Stimulated activated CD4-positive, alpha-beta T cell treated with anti-CD3 and anti-CD28 coated beads, Interleukin-1b, Interleukin-23, amount 100 ng/mL, for 4 hours (primary cell): ENCODE results near the gene ZNF597.

Experiments used
- DNase-seq, 2 donors: peaks; one replicate each; pipeline ENCODE4 v3.0.0-alpha.2; 2020; ENCODE audit warnings: low read depth in 2 of 2

Gene ZNF597

GRCh38 chr16:3443108-3444031 is at the start of gene ZNF597, which contains the start of gene NAA60:
Gene ZNF597 (minus strand): TSS chr16:3443504. CDS start chr16:3443153, 351 bp downstream.
Gene NAA60 (plus strand): TSS chr16:3443680. CDS start chr16:3476228, 32,548 bp downstream.
- DNase-seq = peak; percentile 54 to 58

- DNase-seq = no peak
These were observed 49.1 kb upstream of the ZNF597 start for GRCh38 chr16:3492356-3492755.

DNA sequence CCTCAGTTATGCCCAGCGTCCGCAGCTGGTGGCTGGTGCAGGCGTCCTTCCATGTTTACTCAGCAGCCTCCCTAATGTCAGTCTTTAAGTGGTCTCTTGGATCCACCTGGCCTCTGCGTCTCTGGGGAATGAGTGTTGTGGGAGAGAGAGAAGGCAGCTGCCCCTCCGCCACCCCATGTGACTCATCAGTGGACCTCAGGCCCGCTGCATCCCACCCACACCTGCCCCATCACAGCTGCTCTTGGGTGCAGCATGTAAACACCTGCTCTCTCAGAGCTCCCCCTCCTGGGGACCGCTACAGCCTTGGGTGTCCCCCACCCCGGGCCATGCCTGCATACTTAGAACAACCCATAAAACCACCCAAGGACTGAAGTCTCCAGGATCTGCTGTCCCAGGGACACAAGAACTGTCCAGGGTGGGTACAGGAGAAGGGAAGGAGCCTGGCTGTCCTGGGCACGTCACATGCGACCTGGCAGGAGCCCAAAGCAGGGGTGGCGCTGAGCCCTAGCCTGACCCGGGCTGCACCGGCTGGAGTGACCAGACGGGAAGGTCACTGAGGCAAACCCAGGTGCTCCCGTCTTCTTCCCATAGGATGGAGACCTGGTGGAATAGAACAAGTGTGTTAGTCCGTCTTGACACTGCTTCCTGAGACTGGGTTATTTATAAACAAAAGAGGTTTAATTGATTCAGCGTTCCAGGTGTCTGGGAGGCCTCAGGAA is 47.8 kb upstream of the ZNF597 start:
- no peak for DNase-seq

DNA sequence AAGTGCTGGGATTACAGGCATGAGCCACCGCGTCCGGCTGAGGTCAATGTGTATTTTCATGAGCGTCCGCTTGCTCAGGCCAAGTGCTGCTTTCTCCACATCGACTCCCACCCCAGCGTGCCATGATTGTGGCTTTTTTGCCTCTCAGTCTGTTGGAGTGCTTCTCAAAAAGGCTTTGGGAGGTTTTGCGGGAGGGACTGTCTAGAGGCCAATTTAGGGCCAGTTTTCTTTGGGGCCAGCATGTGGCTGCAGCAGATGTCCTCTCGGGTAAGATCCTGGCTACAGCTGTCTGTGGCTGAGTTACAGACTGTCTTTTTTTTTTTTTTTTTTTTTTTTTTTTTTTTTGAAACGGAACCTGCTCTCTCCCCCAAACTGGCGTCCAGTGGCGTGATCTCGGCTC is 45.5 kb upstream of the ZNF597 start:
- no peak for DNase-seq

DNA sequence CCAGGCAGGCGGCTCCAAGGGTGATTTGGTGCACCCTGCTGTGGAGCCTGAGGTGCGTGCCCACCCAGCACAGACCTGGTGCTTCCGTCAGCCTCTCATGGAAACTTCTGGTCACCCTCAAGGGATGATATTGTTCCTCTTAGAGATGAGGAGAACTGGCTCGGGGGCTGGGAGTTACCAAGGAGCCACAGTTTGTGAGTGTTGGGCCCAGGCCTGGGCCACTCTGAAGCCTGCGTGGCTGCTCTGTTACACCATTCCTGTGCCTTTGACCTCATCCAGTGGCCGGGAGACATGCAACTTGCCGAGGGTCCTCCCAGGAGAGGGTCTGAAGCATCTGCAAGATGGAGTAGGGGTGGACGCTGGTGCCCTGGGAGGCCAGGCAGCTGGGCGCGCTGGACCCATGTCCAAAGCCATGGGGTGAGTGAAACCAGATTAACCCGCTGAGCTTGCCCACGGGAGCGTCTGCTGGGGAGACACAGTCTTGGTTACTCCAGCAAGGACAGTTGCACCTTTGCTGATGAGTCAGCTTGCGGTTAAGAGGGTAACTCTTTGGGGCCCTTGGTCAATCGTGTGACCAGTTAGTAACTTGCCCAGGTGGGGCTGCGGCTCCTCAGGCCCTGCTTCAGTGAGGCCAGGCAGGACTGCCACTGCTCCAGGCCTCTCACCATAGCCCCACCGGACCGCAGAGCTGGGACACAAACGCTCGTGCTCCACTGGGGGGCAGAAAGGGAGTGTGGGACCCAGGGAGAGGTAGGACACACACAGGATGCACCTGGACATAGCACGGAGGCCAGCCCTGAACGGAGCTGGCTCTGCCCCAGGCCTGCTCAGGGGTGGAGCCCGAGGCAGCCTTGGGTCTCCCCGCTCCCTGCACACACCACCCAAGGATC is 44.5 kb upstream of the ZNF597 start:
- DNase-seq = no peak

DNA sequence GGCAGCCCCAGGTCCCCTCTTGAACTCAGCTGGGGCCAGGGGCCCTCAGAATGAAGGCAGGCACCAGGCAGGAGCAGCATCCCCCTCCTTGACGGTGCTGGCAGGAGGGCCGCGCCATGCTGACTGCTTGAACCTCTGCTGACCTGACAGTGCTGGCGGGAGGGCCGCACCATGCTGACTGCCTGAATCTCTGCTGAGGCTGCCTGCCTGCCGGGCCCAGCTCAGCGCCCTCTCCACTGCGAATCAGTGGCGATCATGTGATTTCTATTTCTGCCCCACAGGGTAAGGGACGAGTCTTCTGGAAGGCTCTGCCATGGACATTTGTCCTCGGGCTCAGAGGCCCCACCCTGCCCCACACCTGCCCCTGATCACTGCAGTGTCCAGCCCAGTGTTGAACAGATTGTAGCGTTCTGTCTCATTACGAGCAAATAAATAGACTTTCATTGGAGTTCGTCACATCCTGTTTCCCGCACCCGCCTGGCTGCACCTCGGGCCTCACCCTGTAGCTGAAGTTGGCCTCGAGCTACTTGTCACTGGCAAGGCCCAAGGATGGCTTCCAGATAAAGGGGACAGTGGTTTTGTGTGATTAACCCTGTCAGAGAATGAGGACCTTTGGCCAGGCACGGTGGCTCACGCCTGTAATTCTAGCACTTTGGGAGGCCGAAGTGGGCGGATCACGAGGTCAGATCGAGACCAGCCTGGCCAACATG is 43.4 kb upstream of the ZNF597 start:
- no peak for DNase-seq

GRCh38 chr16:3485821-3486505 is 42.7 kb upstream of the ZNF597 start:
- DNase-seq = no peak

DNA sequence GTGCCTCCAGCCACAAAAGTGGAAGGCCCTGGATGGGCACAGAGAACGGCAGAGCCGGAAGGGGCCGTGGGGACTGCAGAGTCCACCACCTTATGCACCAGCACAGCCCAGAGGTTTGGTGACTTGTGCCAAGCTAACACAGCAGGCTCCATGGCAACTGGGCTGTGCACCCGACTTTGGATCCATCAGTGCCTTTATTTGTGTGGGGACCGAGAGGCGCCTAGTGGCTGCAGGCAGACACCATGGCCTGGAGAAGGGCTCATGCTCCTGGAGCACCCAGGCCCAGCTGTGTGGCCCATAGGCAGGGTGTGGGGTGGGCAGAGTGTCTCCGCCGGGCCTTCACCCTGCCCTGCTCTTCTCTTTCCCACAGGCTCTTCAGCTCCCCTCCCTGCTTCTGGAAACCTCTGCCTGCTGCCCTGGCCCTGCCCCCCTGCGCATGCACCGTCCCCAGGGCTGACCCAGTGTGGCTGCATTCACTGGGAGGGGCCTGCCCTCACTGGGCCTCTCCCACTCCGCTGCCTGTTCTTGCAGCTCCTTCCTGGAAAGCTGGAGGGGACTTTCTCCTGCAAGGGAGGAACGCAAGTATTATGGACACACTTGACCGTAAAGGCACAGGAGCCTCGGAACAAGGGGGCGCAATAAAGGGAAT is 41.9 kb upstream of the ZNF597 start:
- no peak for DNase-seq

DNA sequence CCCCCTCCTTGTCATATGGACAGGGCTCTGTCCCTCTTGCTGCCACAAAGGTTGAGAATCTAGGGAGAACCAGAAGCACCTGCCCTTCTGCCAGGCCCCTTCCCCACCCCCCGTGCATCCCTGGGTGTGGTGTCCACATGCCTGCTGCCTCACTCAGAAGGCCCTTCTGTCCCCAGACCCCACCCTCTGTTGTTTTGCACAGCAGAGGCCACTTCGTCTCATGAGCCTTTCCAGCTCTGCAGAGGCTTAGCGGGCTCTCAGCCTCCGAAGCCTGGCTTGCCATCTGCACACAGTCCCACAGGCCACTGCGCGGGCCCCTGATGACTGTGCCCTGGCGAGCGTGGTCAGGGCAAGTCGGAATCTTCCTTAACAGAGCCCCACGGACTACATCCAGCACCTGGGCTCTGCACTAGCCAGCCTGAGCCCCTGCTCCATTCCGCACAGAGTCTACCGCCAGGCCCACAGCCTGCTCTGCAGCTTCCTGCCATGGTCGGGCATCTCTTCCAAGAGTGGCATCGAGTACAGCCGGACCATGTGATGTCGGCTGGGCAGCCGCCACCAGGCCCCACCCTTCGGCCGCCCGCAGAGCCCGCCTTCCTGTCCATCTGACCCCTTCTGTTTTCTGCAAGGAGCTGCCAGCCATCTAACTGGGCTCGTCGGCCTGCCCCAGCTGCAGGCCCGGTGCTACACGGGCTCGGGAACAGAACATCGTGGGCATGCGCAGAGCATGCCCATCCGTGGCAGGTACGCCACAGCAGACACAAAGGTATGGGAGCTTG is 41.2 kb upstream of the ZNF597 start:
- DNase-seq = no peak

- no peak for DNase-seq
These were observed 39.4 kb upstream of the ZNF597 start for GRCh38 chr16:3482659-3483241.

DNA sequence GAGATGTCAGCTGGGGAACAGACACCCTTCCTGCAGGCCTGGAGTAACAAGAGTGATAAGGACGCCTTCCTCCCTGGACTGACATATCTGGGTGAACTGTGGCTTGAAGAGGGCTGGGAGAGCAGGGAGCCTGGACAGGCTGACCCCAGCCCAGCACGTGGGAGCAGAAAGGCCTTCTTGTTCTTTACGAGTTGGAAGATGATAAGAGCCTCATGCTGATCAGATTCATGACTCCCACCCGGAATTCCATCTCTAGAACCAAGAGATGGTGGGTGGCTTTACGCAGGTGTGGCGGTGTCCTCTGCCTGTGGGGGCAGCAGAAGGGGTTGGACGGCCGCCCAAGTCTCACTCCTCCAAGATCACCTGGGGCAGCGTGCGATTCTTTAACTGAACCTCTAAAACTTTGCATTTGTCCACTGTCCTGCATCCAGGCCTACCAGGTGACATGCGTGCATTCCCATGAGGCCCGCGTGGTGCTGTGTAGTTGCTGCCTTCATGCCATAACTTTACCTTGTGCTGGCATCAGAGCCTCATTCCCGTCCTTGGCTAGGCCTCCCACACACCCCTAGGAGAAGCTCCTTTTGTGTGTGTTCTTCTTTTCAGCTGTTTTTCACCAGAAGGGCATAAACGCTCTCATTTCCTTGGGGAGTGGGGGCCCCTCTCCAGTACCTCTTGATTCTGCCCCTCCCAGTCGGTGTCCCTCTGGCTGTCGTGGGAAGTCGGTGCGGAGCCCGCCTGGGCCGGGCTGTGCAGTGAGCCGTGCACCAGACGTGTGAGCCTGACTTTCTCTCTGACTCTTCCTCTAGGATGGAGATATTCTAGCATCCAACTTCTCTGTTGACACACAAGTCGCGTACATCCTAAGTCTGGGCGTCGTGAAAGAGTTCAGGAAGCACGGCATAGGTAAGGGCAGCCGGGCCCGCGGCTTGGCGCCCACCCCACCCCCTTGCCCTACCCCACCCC is 38.7 kb upstream of the ZNF597 start:
- no peak for DNase-seq

- no peak for DNase-seq
These were observed 37.8 kb upstream of the ZNF597 start for GRCh38 chr16:3480901-3481695.

GRCh38 chr16:3479654-3480216 is 36.4 kb upstream of the ZNF597 start:
- DNase-seq = no peak

DNA sequence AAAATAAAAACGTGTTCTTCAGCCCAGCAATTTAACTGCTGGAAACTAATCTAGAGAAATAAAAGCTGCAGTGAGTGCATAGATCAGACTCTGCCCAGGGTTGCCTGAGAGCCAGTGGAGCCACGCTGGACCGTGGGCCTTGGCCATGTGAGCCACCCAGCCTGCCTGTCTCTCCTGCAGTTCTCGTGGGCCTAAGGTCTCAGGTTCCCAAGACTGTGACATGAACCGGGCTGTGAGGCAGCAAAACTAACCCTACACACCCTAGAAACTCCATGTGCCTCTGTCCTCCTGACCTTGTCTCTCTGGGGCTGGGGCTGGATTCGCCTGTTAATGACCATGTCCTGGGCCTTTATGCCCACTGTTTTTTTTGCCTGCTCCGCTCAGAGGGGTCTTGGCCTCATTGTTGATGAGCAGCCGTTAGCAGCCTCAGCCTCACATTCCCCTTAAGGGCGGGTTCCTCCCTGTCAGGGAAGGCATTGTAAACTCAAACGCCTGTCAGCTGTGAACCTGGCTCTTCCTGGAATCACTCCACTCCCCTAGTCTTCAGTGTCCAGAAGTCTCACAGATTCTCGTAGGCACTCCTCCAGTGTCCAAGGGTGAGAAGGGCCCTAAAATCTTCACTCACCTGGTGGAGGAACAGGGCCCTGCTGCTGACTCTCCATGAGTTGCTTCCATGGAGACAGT is 35.1 kb upstream of the ZNF597 start:
- no peak for DNase-seq

DNA sequence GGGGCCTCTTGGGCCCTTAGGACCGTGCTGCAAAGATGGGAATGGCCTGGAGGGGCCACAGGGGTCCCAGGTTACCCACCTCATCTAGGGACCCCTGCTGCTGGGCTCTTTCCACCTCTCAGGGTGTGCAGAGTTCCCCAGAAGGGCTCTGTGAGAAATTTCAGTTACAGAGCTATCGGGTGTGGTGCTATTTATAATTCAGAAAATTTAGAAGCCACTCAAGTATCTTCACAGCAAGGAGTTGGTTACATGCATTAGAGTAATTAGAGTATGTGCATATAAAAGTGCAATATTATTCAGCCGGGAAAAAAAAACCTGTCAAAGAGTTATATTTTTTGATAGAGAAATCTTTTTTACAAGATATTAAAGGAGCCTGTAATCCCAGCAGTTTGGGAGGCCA is 33.1 kb upstream of the ZNF597 start:
- no peak for DNase-seq
